ENCODE results near the gene LAMB1.
A peak's percentile ranks its signal among the peaks of the same experiment; 100 is the strongest.

The LAMB1 gene

DNA sequence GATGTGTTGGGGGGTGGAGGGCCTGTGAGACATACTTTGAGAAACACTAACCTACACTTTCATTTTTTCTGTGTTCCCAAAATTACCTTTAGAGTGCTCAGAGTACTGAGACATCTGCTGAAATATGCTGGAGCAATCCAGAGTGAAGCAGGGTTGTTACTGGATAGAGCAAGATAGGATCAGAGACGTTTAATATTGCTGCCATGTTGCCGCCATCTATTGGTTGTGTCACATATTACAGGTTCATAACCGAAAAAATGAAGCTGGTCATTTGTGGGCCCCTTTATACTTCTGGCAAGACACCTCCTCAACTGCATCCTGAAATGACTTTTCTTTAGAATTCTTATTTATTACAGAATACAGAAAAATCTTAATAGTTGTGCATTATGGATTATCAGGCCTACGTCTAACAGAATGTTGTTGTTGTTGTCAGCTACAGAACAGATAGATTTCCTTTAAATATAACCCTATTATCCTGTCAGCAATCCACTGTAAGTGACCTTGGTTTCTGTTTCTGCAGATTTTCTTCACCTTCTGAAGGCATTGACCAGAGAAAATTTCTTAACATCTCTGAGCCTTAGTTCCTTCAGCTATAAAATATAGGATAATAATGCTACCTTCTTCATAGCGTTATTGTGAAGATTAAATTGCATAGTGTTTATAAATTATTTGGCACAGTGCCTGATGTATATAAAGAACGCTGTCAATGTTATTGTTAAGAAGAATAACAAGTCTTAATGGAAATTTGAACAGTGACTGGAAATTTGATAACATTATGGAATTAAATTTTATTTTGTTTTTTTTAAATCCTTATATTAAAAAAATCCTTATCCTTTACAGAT, 128.1 kb downstream of the LAMB1 start:
- DNase-seq (ENCODE audit: low read depth), result peak; percentile 63
- TF ChIP-seq CTCF (IDR thresholded peaks at IDR 0.05; ENCODE audit: insufficient read depth, low read depth, low read length, missing control alignments), result peak; percentile 73
- no peak overlapping the region for H3K4me3 ChIP-seq (ENCODE audit: low read length)

GRCh38 chr7:107874111-107874510, 128.8 kb downstream of the LAMB1 start:
- no peak for TF ChIP-seq CTCF (IDR thresholded peaks at IDR 0.05; ENCODE audit: insufficient read depth, low read depth, low read length, missing control alignments)
- H3K4me3 ChIP-seq (ENCODE audit: low read length), result no peak overlapping the region
- no peak for DNase-seq (ENCODE audit: low read depth)
